ENCODE measurements around the gene CEACAM5.

CEACAM5 gene

DNA sequence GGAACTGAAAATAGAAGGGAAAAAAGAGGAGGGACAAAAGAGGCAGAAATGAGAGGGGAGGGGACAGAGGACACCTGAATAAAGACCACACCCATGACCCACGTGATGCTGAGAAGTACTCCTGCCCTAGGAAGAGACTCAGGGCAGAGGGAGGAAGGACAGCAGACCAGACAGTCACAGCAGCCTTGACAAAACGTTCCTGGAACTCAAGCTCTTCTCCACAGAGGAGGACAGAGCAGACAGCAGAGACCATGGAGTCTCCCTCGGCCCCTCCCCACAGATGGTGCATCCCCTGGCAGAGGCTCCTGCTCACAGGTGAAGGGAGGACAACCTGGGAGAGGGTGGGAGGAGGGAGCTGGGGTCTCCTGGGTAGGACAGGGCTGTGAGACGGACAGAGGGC, at the start of gene CEACAM5:
TSS of gene CEACAM5 (plus strand) at position 146 of the 400 bp plus-strand sequence. CDS start at position 252, 106 bp downstream.
- FAIRE-seq = no peak

DNA sequence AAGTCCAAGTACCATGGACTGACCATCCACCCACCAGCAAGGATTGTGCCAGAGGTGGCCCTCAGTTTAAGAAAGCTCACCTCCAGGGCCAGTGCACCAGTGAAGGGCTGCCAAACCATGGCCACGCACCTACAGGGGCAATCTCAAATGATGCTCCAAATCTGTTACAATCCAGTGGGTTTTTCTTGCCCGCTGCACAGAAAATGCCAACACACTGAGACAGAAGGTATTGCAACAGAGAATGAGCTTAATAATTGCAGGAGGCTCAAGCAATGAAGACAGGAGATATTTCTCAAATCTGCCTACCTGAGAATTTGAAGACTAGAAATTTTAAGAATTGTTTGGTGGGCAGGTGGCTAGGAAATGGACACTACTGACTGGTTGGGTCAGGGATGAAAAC, 42.4 kb upstream of the CEACAM5 start:
- FAIRE-seq = no peak

DNA sequence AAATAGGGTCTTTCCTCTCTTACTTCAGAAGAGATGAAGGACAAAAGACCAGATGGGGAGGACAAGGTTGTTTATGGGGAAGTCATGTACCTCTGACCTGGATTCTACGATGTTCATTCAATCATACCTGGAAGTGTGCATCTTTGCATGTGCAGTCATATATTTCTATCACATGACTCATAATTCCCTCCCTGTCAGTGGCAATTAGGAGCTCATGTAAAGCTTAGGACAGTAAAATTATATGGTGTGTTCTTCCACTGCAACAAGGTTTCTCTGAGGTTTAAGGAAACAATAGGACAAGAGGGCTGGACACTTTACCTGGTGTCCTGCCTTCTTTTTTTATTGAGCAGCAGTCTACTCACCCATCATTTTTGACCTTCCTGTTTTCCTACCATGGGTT, 40.1 kb upstream of the CEACAM5 start:
- no peak for FAIRE-seq

DNA sequence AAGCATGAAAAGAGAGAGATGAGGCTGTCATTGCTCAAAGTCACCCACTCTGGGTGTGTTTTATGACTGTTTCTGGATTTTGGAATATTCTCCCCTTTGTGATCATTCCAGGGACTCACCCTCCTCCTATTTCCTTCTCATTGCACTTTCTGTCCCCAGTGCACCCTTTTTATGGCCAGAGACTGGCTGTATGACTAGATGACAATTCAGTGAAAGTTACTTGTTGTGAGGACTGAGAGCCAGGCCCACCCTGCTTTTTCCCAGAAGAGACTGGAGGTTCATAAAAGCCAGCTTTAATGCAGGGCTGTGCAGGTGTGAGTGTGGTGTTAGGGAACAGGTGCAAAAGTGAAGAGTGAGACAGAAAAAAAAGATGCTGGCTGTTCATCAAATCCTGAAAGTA, 37.7 kb upstream of the CEACAM5 start:
- FAIRE-seq = no peak

DNA sequence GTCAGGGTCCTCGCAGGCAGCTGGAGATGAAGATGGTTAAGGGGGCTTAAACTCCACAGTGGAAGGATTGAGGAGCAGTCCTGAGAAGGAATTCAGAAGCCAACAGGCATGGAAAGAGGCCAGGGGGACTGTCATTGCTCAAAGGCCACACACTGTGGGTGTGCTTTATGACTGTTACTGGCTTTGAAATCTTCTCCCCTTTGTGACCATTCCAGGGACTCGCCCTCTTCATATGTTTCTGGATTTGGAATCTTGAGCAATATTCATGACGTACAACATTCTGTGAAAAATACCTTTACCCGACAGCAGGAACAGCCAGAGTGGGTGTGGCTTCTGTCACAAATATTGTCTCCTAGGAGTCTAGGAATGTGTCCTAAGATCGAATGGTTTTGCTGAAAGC, 36.9 kb upstream of the CEACAM5 start:
- no peak for FAIRE-seq

DNA sequence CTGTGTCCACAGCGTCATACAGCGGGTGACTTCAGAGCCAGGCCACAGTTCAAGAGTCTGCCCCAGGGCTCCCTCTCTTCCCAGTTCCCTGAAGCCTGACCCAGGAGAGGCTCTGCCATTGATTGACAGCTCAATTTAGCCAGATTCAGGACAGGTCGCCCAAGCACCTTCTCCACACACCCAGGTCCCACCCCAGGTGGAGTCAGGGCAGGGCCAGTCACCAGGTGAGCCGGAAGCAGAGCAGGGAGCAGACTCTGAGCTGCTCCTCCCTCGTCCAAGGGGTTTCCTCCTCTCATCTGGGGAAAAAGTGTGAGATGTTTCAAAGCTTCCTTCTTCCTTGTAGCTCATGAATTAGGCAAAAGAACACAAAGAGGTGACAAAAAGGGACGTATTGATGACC, 26.0 kb upstream of the CEACAM5 start:
- no peak for FAIRE-seq

DNA sequence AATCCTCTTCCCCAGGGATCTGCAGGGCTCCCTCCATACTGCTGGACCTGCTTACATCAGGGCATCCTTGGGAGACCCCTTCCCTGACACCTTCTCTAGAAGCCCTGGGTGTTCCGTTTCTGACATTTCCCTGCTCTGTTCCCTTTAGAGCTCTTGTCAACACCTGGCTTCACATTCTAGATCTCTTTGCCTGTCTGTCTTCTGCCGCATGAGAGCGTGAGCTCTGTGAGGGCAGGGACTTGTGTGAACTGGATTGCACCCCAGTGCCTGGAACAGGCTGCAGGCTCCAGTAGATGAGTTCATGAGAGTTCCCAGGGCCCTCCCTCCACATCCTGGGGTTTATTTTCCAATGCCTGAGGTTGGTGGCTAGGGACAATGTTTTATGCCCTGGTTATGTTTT, 21.0 kb upstream of the CEACAM5 start:
- FAIRE-seq = no peak

DNA sequence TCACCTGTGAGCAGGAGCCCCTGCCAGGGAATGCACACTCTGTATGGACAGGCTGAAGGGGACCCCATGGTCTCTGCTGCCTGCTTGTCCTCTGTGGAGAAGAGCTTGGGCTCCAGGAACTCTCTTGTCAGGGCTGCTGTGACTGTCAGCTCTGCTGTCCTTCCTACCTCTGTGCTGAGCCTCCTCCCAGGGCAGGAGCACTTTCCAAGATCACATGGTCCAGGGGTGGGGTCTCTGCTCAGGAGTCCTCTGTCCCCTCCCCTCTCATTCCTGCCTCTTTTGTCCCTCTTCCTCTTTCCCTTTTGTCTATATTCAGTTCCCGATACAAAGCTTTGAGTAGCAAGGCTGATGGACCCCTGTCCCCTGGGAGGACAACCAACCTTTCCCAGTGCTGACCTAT, 20.3 kb upstream of the CEACAM5 start, which contains the start of gene CEACAM7:
TSS of gene CEACAM7 (minus strand) at position 173 of the 400 bp plus-strand sequence. CDS start at position 68, 105 bp downstream.
- no peak for FAIRE-seq

DNA sequence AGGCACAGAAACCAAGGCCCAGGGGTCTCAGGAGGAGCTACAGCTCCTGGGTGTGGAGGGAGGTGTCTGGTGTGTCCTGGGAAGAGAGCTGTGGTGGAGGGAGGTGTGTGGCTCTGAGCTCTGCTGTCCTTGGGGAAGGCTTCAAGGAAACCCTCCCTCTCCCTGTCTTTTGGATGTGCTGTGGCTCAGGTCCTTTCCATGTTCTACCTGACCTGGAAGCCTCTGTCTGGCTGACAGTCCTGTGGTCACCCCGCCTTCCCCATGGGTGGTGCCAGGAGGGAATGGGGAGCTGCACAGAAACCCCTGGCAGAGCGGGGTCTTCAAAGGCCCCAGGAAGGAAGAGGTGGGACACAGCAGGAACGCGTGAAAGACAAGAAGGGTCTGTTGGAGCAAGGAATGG, 19.7 kb upstream of the CEACAM5 start:
- no peak for FAIRE-seq

DNA sequence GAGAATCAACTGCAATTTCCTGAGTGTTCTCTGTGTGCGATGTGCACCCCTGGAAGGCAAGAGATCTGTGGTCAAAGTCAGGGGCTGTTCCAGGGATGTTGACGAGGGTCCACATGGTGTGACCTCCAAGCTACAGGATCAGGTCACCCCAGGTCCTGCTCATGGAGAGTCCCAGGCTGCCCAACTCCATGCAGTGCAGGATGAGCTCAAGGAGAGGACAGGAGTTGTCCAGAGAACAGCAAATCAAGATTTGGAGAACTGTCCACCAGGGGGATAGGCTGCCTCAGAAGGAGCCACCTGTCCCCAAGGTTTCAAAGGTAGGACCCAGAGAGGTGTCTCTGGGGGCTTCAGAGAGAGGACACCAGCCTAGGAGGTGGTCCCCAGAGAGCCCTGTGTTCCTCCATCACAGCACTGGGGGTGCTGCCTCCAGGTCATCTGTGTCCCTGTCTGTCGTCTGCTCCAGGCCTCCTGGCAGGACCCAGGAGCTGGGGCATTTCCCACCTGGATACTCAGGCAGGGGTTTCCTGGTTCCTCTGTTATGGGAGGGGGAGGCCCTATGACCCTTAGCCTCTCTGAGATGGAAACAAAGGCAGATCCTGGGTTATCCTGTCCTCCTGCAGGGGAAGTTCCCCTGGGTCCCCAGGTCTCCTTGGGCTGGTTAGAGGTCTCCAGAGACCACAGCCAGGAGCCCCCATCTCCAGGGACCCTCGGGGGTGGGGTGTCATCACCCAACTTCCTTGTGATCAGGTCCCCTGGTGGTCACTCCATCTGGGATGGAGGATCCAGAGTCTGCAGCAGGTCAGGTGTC, 18.2 kb upstream of the CEACAM5 start:
- FAIRE-seq = no peak

DNA sequence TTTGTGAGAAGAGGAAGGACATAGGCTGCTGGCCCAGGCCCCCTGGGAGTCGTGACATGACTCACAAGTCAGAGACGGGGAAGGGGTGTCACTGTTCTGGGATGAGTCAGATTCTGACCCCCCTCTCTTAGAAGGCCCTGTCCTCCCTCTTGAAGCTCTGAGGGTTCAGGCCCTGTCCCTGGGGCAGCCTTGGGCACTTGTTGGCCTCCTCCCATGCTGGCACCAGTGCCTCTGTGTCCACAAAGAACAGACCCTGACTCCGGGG, 17.7 kb upstream of the CEACAM5 start:
- no peak for FAIRE-seq

DNA sequence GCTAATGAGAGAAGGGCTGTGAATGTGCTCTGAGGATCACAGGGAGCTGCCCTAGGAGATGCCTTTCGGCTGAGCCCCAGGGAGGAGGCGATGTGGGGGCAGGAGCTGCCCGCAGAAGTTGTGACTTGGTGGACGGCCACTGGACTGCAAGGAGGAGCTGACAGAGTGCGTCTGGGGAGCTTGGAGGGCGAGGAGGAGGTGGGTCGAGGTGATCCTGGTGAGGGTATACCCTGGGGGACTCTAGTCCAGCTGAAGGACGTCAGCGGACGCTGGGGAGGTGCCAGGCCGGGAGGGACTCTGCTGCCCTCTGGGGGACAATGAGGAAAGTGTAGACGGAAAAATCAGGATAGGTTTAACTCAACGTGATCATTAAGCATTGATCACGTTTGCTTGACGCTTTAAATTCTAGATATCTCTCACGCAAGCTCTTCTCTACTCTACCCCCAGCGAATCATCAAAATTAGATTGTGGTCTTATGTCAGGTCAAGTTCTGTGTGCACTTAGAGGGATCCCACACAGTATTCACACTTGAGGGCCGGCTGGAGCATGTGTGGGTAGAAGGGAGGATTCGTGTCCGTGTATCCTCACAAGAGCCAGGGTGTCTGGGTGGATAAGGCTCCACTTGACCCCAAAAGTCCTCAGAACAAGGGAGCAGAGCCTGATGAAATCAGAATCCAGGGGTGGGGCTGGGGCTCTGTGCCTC, 17.0 kb upstream of the CEACAM5 start:
- no peak for FAIRE-seq

DNA sequence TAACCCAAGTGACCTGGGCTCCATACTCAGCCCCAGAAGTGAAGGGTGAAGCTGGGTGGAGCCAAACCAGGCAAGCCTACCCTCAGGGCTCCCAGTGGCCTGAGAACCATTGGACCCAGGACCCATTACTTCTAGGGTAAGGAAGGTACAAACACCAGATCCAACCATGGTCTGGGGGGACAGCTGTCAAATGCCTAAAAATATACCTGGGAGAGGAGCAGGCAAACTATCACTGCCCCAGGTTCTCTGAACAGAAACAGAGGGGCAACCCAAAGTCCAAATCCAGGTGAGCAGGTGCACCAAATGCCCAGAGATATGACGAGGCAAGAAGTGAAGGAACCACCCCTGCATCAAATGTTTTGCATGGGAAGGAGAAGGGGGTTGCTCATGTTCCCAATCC, 14.2 kb upstream of the CEACAM5 start:
- FAIRE-seq = no peak

DNA sequence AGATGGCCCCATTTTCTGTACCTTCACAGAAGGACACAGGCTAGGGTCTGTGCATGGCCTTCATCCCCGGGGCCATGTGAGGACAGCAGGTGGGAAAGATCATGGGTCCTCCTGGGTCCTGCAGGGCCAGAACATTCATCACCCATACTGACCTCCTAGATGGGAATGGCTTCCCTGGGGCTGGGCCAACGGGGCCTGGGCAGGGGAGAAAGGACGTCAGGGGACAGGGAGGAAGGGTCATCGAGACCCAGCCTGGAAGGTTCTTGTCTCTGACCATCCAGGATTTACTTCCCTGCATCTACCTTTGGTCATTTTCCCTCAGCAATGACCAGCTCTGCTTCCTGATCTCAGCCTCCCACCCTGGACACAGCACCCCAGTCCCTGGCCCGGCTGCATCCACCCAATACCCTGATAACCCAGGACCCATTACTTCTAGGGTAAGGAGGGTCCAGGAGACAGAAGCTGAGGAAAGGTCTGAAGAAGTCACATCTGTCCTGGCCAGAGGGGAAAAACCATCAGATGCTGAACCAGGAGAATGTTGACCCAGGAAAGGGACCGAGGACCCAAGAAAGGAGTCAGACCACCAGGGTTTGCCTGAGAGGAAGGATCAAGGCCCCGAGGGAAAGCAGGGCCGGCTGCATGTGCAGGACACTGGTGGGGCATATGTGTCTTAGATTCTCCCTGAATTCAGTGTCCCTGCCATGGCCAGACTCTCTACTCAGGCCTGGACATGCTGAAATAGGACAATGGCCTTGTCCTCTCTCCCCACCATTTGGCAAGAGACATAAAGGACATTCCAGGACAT, 13.4 kb upstream of the CEACAM5 start:
- FAIRE-seq = no peak

DNA sequence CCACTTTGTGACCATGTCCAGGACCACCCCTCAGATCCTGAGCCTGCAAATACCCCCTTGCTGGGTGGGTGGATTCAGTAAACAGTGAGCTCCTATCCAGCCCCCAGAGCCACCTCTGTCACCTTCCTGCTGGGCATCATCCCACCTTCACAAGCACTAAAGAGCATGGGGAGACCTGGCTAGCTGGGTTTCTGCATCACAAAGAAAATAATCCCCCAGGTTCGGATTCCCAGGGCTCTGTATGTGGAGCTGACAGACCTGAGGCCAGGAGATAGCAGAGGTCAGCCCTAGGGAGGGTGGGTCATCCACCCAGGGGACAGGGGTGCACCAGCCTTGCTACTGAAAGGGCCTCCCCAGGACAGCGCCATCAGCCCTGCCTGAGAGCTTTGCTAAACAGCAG, 12.7 kb upstream of the CEACAM5 start:
- FAIRE-seq = no peak

DNA sequence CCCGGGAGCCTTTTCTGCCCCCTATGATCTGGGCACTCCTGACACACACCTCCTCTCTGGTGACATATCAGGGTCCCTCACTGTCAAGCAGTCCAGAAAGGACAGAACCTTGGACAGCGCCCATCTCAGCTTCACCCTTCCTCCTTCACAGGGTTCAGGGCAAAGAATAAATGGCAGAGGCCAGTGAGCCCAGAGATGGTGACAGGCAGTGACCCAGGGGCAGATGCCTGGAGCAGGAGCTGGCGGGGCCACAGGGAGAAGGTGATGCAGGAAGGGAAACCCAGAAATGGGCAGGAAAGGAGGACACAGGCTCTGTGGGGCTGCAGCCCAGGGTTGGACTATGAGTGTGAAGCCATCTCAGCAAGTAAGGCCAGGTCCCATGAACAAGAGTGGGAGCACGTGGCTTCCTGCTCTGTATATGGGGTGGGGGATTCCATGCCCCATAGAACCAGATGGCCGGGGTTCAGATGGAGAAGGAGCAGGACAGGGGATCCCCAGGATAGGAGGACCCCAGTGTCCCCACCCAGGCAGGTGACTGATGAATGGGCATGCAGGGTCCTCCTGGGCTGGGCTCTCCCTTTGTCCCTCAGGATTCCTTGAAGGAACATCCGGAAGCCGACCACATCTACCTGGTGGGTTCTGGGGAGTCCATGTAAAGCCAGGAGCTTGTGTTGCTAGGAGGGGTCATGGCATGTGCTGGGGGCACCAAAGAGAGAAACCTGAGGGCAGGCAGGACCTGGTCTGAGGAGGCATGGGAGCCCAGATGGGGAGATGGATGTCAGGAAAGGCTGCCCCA, 11.8 kb upstream of the CEACAM5 start:
- no peak for FAIRE-seq

DNA sequence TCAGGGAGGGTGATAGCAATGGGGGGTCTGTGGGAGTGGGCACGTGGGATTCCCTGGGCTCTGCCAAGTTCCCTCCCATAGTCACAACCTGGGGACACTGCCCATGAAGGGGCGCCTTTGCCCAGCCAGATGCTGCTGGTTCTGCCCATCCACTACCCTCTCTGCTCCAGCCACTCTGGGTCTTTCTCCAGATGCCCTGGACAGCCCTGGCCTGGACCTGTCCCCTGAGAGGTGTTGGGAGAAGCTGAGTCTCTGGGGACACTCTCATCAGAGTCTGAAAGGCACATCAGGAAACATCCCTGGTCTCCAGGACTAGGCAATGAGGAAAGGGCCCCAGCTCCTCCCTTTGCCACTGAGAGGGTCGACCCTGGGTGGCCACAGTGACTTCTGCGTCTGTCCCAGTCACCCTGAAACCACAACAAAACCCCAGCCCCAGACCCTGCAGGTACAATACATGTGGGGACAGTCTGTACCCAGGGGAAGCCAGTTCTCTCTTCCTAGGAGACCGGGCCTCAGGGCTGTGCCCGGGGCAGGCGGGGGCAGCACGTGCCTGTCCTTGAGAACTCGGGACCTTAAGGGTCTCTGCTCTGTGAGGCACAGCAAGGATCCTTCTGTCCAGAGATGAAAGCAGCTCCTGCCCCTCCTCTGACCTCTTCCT, 11.1 kb upstream of the CEACAM5 start:
- no peak for FAIRE-seq

DNA sequence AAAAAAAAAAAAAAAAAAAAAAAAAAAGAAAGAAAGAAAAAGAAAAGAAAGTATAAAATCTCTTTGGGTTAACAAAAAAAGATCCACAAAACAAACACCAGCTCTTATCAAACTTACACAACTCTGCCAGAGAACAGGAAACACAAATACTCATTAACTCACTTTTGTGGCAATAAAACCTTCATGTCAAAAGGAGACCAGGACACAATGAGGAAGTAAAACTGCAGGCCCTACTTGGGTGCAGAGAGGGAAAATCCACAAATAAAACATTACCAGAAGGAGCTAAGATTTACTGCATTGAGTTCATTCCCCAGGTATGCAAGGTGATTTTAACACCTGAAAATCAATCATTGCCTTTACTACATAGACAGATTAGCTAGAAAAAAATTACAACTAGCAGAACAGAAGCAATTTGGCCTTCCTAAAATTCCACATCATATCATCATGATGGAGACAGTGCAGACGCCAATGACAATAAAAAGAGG, 9.6 kb upstream of the CEACAM5 start:
- FAIRE-seq = no peak

DNA sequence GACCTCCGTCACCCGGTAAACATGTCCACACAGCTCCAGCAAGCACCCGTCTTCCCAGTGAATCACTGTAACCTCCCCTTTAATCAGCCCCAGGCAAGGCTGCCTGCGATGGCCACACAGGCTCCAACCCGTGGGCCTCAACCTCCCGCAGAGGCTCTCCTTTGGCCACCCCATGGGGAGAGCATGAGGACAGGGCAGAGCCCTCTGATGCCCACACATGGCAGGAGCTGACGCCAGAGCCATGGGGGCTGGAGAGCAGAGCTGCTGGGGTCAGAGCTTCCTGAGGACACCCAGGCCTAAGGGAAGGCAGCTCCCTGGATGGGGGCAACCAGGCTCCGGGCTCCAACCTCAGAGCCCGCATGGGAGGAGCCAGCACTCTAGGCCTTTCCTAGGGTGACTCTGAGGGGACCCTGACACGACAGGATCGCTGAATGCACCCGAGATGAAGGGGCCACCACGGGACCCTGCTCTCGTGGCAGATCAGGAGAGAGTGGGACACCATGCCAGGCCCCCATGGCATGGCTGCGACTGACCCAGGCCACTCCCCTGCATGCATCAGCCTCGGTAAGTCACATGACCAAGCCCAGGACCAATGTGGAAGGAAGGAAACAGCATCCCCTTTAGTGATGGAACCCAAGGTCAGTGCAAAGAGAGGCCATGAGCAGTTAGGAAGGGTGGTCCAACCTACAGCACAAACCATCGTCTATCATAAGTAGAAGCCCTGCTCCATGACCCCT, 9.0 kb upstream of the CEACAM5 start:
- no peak for FAIRE-seq

DNA sequence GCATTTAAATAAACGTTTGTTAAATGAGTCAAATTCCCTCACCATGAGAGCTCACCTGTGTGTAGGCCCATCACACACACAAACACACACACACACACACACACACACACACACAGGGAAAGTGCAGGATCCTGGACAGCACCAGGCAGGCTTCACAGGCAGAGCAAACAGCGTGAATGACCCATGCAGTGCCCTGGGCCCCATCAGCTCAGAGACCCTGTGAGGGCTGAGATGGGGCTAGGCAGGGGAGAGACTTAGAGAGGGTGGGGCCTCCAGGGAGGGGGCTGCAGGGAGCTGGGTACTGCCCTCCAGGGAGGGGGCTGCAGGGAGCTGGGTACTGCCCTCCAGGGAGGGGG, 8.5 kb upstream of the CEACAM5 start:
- FAIRE-seq = no peak

DNA sequence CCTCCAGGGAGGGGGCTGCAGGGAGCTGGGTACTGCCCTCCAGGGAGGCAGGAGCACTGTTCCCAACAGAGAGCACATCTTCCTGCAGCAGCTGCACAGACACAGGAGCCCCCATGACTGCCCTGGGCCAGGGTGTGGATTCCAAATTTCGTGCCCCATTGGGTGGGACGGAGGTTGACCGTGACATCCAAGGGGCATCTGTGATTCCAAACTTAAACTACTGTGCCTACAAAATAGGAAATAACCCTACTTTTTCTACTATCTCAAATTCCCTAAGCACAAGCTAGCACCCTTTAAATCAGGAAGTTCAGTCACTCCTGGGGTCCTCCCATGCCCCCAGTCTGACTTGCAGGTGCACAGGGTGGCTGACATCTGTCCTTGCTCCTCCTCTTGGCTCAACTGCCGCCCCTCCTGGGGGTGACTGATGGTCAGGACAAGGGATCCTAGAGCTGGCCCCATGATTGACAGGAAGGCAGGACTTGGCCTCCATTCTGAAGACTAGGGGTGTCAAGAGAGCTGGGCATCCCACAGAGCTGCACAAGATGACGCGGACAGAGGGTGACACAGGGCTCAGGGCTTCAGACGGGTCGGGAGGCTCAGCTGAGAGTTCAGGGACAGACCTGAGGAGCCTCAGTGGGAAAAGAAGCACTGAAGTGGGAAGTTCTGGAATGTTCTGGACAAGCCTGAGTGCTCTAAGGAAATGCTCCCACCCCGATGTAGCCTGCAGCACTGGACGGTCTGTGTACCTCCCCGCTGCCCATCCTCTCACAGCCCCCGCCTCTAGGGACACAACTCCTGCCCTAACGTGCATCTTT, 7.8 kb upstream of the CEACAM5 start:
- FAIRE-seq = no peak
